HUES6 (cell line): Measurements from ENCODE around the gene TMEM63B.
"Not testable (repeated sequence)": the region's sequence is repeated elsewhere in the genome, so short reads cannot be mapped to it uniquely, and the experiment has no call there.

ENCODE experiments used
- H3K27ac ChIP-seq: 2 replicates; pipeline ENCODE4 v1.7.0; 2013; ENCODE audit warnings: low read depth, mild to moderate bottlenecking, low read length, inconsistent platforms
- H3K27me3 ChIP-seq: 2 replicates; pipeline ENCODE4 v1.6.1; 2013; ENCODE audit warnings: low read length; ENCODE audit not compliant: control insufficient read depth, insufficient read depth
- H3K36me3 ChIP-seq: 2 replicates; pipeline ENCODE4 v1.6.1; 2013; ENCODE audit warnings: low read length; ENCODE audit not compliant: control insufficient read depth, insufficient read depth
- H3K4me1 ChIP-seq: 2 replicates; pipeline ENCODE4 v1.6.1; 2013; ENCODE audit warnings: low read length; ENCODE audit not compliant: control insufficient read depth, insufficient read depth
- H3K4me3 ChIP-seq: 2 replicates; pipeline ENCODE4 v1.5.1; 2013; ENCODE audit warnings: low read depth, low read length
- H3K9ac ChIP-seq: one replicate; pipeline ENCODE4 v1.6.1; 2013; ENCODE audit warnings: mild to moderate bottlenecking, low read length
- H3K9me3 ChIP-seq: 2 replicates; pipeline ENCODE4 v1.6.1; 2013; ENCODE audit warnings: low read depth, low read length; ENCODE audit not compliant: control insufficient read depth, insufficient read depth

TMEM63B gene

GRCh38 chr6:44135173-44135758 is 7.9 kb downstream of the TMEM63B start:
- Histone ChIP-seq H3K4me3 (no peak overlapping the region), H3K27me3 (no peaks in the 10 kb centered on the region), H3K4me1 (peaks cover 25% of the 10 kb centered on the region), H3K9me3 (no peaks in the 10 kb centered on the region), H3K9ac (no peak overlapping the region), H3K27ac (no peak overlapping the region), H3K36me3 (peaks cover 25% of the 10 kb centered on the region)

GRCh38 chr6:44135875-44136274 is 8.5 kb downstream of the TMEM63B start:
- Histone ChIP-seq H3K27me3 (no peaks in the 10 kb centered on the region), H3K9me3 (no peaks in the 10 kb centered on the region), H3K27ac (no peak overlapping the region), H3K36me3 (peaks cover 32% of the 10 kb centered on the region), H3K4me1 (peaks cover 25% of the 10 kb centered on the region), H3K9ac (no peak overlapping the region), H3K4me3 (no peak overlapping the region)

GRCh38 chr6:44138717-44139350 is 11.5 kb downstream of the TMEM63B start:
- Histone ChIP-seq H3K27me3 (no peaks in the 10 kb centered on the region), H3K36me3 (peaks cover 54% of the 10 kb centered on the region), H3K9ac (no peak overlapping the region)

GRCh38 chr6:44139351-44139743 is 12.0 kb downstream of the TMEM63B start:
- Histone ChIP-seq H3K9me3 (no peaks in the 10 kb centered on the region), H3K36me3 (peaks cover 59% of the 10 kb centered on the region), H3K9ac (no peak overlapping the region), H3K27ac (no peak overlapping the region), H3K4me3 (no peak overlapping the region), H3K4me1 (peaks cover 5% of the 10 kb centered on the region; the same call in 1 of the 2 replicates), H3K27me3 (no peaks in the 10 kb centered on the region)

More at GRCh38 chr6:44138717-44139350, 11.5 kb downstream of the TMEM63B start:
- Histone ChIP-seq H3K4me3 (no peak overlapping the region), H3K9me3 (no peaks in the 10 kb centered on the region), H3K4me1 (peaks cover 9% of the 10 kb centered on the region; the same call in 1 of the 2 replicates), H3K27ac (no peak overlapping the region)

GRCh38 chr6:44142835-44143234 is 15.5 kb downstream of the TMEM63B start:
- peaks cover 2% of the 10 kb centered on the region; the same call in 1 of the 2 replicates for H3K4me1 ChIP-seq
- no peaks in the 10 kb centered on the region for H3K27me3 ChIP-seq
- H3K4me3 ChIP-seq: no peak overlapping the region
- no peak overlapping the region for H3K27ac ChIP-seq
- H3K36me3 ChIP-seq: peaks cover 68% of the 10 kb centered on the region
- no peak overlapping the region for H3K9ac ChIP-seq
- H3K9me3 ChIP-seq: no peaks in the 10 kb centered on the region

- peaks cover 77% of the 10 kb centered on the region for H3K36me3 ChIP-seq
- H3K4me1 ChIP-seq: peaks cover 2% of the 10 kb centered on the region; the same call in 1 of the 2 replicates
- no peak overlapping the region for H3K9ac ChIP-seq
- H3K9me3 ChIP-seq: no peaks in the 10 kb centered on the region
- no peaks in the 10 kb centered on the region for H3K27me3 ChIP-seq
- no peak overlapping the region for H3K27ac ChIP-seq
- H3K4me3 ChIP-seq: no peak overlapping the region
These were observed 16.4 kb downstream of the TMEM63B start for GRCh38 chr6:44143731-44144130.

GRCh38 chr6:44144536-44144935 is 17.2 kb downstream of the TMEM63B start:
- peaks cover 81% of the 10 kb centered on the region for H3K36me3 ChIP-seq

GRCh38 chr6:44145839-44146238 is 18.5 kb downstream of the TMEM63B start:
- Histone ChIP-seq H3K9me3 (no peaks in the 10 kb centered on the region), H3K9ac (no peak overlapping the region), H3K27me3 (no peaks in the 10 kb centered on the region), H3K4me1 (no peaks in the 10 kb centered on the region), H3K4me3 (no peak overlapping the region), H3K36me3 (peaks cover 76% of the 10 kb centered on the region), H3K27ac (no peak overlapping the region)

More at GRCh38 chr6:44144536-44144935, 17.2 kb downstream of the TMEM63B start:
- not testable (repeated sequence) for H3K27me3 ChIP-seq, H3K4me1 ChIP-seq, H3K4me3 ChIP-seq, H3K9me3 ChIP-seq, H3K27ac ChIP-seq, H3K9ac ChIP-seq

- no peak overlapping the region for H3K4me3 ChIP-seq
These were observed 19.3 kb downstream of the TMEM63B start for GRCh38 chr6:44146685-44147084.

GRCh38 chr6:44147256-44147655 is 19.9 kb downstream of the TMEM63B start:
- Histone ChIP-seq H3K36me3 (peaks cover 67% of the 10 kb centered on the region), H3K4me1 (no peaks in the 10 kb centered on the region), H3K4me3 (no peak overlapping the region), H3K9ac (no peak overlapping the region), H3K27me3 (no peaks in the 10 kb centered on the region), H3K9me3 (no peaks in the 10 kb centered on the region), H3K27ac (no peak overlapping the region)

More at GRCh38 chr6:44146685-44147084, 19.3 kb downstream of the TMEM63B start:
- no peak overlapping the region for H3K27ac ChIP-seq
- H3K9ac ChIP-seq: no peak overlapping the region
- no peaks in the 10 kb centered on the region for H3K4me1 ChIP-seq
- peaks cover 67% of the 10 kb centered on the region for H3K36me3 ChIP-seq
- no peaks in the 10 kb centered on the region for H3K9me3 ChIP-seq
- H3K27me3 ChIP-seq: no peaks in the 10 kb centered on the region

- H3K27ac ChIP-seq: no peak overlapping the region
- H3K27me3 ChIP-seq: no peaks in the 10 kb centered on the region
- no peaks in the 10 kb centered on the region for H3K9me3 ChIP-seq
- no peak overlapping the region for H3K9ac ChIP-seq
- H3K4me3 ChIP-seq: no peak overlapping the region
- H3K4me1 ChIP-seq: no peaks in the 10 kb centered on the region
- peaks cover 64% of the 10 kb centered on the region for H3K36me3 ChIP-seq
These were observed 21.0 kb downstream of the TMEM63B start for GRCh38 chr6:44148306-44148705.
